Endodermal cell (in vitro differentiated cells): Measurements from ENCODE around the gene KDM2B. TPM values are rescaled to one million over a fixed set of nuclear protein-coding genes. Genes with fewer than 3 reads are reported as not detected.

Experiments used
- DNase-seq: peaks from one replicate; pipeline ENCODE4 v3.0.0-alpha.2; 2017
- H3K27ac ChIP-seq: 2 replicates; pipeline ENCODE4 v1.5.1; 2013; ENCODE audit warnings: mild to moderate bottlenecking, low read depth, low read length, moderate library complexity
- H3K27me3 ChIP-seq: 2 replicates; pipeline ENCODE4 v1.6.1; 2013; ENCODE audit warnings: mild to moderate bottlenecking, low read length, moderate library complexity; ENCODE audit not compliant: insufficient read depth, control insufficient read depth, poor library complexity, severe bottlenecking
- H3K36me3 ChIP-seq: 2 replicates; pipeline ENCODE4 v1.7.0; 2013; ENCODE audit warnings: mild to moderate bottlenecking, low read length, moderate library complexity; ENCODE audit not compliant: control insufficient read depth, insufficient read depth
- H3K4me1 ChIP-seq: one replicate; pipeline ENCODE4 v1.7.0; 2013; ENCODE audit warnings: low read length; ENCODE audit not compliant: control insufficient read depth, insufficient read depth
- H3K4me3 ChIP-seq: 2 replicates; pipeline ENCODE4 v1.5.1; 2013; ENCODE audit warnings: mild to moderate bottlenecking, low read length, moderate library complexity
- H3K9ac ChIP-seq: 2 replicates; pipeline ENCODE4 v1.6.1; 2013; ENCODE audit warnings: mild to moderate bottlenecking, low read length, moderate library complexity; ENCODE audit not compliant: poor library complexity, severe bottlenecking; ENCODE audit errors: extremely low read depth
- H3K9me3 ChIP-seq: 2 replicates; pipeline ENCODE4 v1.6.1; 2013; ENCODE audit warnings: mild to moderate bottlenecking, low read length, moderate library complexity; ENCODE audit not compliant: control insufficient read depth
- H3K27ac Mint-ChIP-seq: 2 replicates; pipeline ENCODE4 v1.8.0; 2020; ENCODE audit warnings: mixed read lengths
- H3K27me3 Mint-ChIP-seq: 2 replicates; pipeline ENCODE4 v1.8.0; 2021; ENCODE audit warnings: mild to moderate bottlenecking, mixed read lengths; ENCODE audit not compliant: insufficient read depth
- H3K36me3 Mint-ChIP-seq: 2 replicates; pipeline ENCODE4 v1.8.0; 2020; ENCODE audit warnings: low read depth, mixed read lengths
- H3K4me1 Mint-ChIP-seq: 2 replicates; pipeline ENCODE4 v1.8.0; 2020; ENCODE audit warnings: mixed read lengths
- H3K4me3 Mint-ChIP-seq: 2 replicates; pipeline ENCODE4 v1.8.0; 2020; ENCODE audit warnings: mild to moderate bottlenecking, moderate library complexity, mixed read lengths
- H3K9me3 Mint-ChIP-seq: 2 replicates; pipeline ENCODE4 v1.8.0; 2020; ENCODE audit warnings: mild to moderate bottlenecking, mixed read lengths
- WGBS, 2 experiments: methylation state at CpG; one replicate each; pipeline versions ENCODE4 v1.1.5 to v1.1.7; 2013; ENCODE audit warnings: missing lambda C conversion rate in 2 of 2, mixed read lengths in 1 of 2; ENCODE audit not compliant: insufficient coverage in 1 of 2, insufficient read length in 1 of 2; 5-methylcytosine and 5-hydroxymethylcytosine counted together
- total RNA-seq, 2 donors: library from RNA; stranded (reverse); fragmentation: NEBNext Ultra II Directional in 1 of 2; extraction: Animal tissue kit (Norgen Biotek cat#: 25700) in 1 of 2; gene quantifications; 2 replicates in 1 of 2; 3 replicates in 1 of 2; pipeline ENCODE4 v1.2.1, GENCODE V29; 2021
- TF ChIP-seq, protein P1 (sequence below): fragments of 200-600 bp; sonication (generic); conservative IDR thresholded peaks from 2 replicates; pipeline ENCODE4 v1.5.0; 2021; ENCODE audit warnings: antibody characterized with exemption, mild to moderate bottlenecking

The KDM2B gene
- total RNA-seq, 2 donors from 2014 or later = 103 to 125 TPM

- DNase-seq = peak; percentile 100
- Mint-ChIP-seq H3K27ac (peak within 1 kb of the TSS; percentile 99), H3K4me3 (peak within 1 kb of the TSS; percentile 85), H3K36me3 (peaks cover 14% of the 10 kb centered on the region), H3K4me1 (peaks cover 18% of the 10 kb centered on the region), H3K27me3 (no peaks in the 10 kb centered on the region), H3K9me3 (no peaks in the 10 kb centered on the region)
- H3K27me3 ChIP-seq = no peaks in the 10 kb centered on the region
- WGBS, 2 experiments = 0 to 1% methylated on average over 42 to 77 of the region's 77 CpGs
- H3K27ac ChIP-seq = peak within 1 kb of the TSS; percentile 96
- H3K9ac ChIP-seq = peak within 1 kb of the TSS; percentile 85
- no peaks in the 10 kb centered on the region for H3K4me1 ChIP-seq
- TF ChIP-seq, protein P1, sequence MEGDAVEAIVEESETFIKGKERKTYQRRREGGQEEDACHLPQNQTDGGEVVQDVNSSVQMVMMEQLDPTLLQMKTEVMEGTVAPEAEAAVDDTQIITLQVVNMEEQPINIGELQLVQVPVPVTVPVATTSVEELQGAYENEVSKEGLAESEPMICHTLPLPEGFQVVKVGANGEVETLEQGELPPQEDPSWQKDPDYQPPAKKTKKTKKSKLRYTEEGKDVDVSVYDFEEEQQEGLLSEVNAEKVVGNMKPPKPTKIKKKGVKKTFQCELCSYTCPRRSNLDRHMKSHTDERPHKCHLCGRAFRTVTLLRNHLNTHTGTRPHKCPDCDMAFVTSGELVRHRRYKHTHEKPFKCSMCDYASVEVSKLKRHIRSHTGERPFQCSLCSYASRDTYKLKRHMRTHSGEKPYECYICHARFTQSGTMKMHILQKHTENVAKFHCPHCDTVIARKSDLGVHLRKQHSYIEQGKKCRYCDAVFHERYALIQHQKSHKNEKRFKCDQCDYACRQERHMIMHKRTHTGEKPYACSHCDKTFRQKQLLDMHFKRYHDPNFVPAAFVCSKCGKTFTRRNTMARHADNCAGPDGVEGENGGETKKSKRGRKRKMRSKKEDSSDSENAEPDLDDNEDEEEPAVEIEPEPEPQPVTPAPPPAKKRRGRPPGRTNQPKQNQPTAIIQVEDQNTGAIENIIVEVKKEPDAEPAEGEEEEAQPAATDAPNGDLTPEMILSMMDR = no peak
- H3K4me3 ChIP-seq = peak within 1 kb of the TSS; percentile 89
- peaks cover 21% of the 10 kb centered on the region for H3K36me3 ChIP-seq
- no peaks in the 10 kb centered on the region for H3K9me3 ChIP-seq
Observed at GRCh38 chr12:121399391-121400331, 181.2 kb downstream of the KDM2B start, which contains the start of gene RNF34. Gene RNF34 (plus strand): TSS chr12:121400118. CDS start chr12:121400213, 95 bp downstream.

GRCh38 chr12:121398355-121398754 is 182.5 kb downstream of the KDM2B start:
- H3K4me1 Mint-ChIP-seq = peaks cover 18% of the 10 kb centered on the region
- Histone ChIP-seq H3K4me3 (peak overlapping the region; percentile 89), H3K9ac (no peak overlapping the region), H3K9me3 (no peaks in the 10 kb centered on the region), H3K36me3 (peaks cover 8% of the 10 kb centered on the region), H3K27me3 (no peaks in the 10 kb centered on the region), H3K4me1 (no peaks in the 10 kb centered on the region), H3K27ac (no peak overlapping the region)
- no peaks in the 10 kb centered on the region for H3K27me3 Mint-ChIP-seq
- H3K27ac Mint-ChIP-seq = no peak overlapping the region
- TF ChIP-seq, protein P1 = no peak
- no peaks in the 10 kb centered on the region for H3K9me3 Mint-ChIP-seq
- peaks cover 6% of the 10 kb centered on the region for H3K36me3 Mint-ChIP-seq
- H3K4me3 Mint-ChIP-seq = peak overlapping the region; percentile 85
- 96 to 100% methylated on average over 3 to 5 of the region's 5 CpGs for WGBS, 2 experiments
- no peak for DNase-seq

GRCh38 chr12:121397521-121397920 is 183.3 kb downstream of the KDM2B start:
- no peak overlapping the region for H3K4me3 Mint-ChIP-seq
- peaks cover 14% of the 10 kb centered on the region for H3K4me1 Mint-ChIP-seq
- WGBS, 2 experiments = 94 to 97% methylated on average over 7 to 12 of the region's 14 CpGs

More at GRCh38 chr12:121397521-121397920, 183.3 kb downstream of the KDM2B start:
- Histone ChIP-seq H3K9ac (no peak overlapping the region), H3K27ac (no peak overlapping the region), H3K27me3 (no peaks in the 10 kb centered on the region), H3K36me3 (peaks cover 3% of the 10 kb centered on the region), H3K4me1 (no peaks in the 10 kb centered on the region), H3K9me3 (no peaks in the 10 kb centered on the region), H3K4me3 (no peak overlapping the region)
- no peaks in the 10 kb centered on the region for H3K27me3 Mint-ChIP-seq
- H3K9me3 Mint-ChIP-seq = no peaks in the 10 kb centered on the region
- H3K36me3 Mint-ChIP-seq = peaks cover 1% of the 10 kb centered on the region
- no peak for DNase-seq
- H3K27ac Mint-ChIP-seq = no peak overlapping the region
- TF ChIP-seq, protein P1 = no peak
